HG03342 (cell line): ENCODE data around the gene GCC1.
"Not testable (repeated sequence)": the region's sequence is repeated elsewhere in the genome, so short reads cannot be mapped to it uniquely, and the experiment has no call there.

Source experiments
- ATAC-seq: cut with Tn5 transposase; IDR thresholded peaks from one replicate; pipeline ENCODE4 v1.9.1; 2021; ENCODE audit warnings: mild to moderate bottlenecking, moderate library complexity; ENCODE audit not compliant: unreplicated experiment

Gene GCC1

GRCh38 chr7:127540461-127540860 lies 44.9 kb downstream of the GCC1 start:
- ATAC-seq: not testable (repeated sequence)

GRCh38 chr7:127539116-127539515 lies 46.3 kb downstream of the GCC1 start:
- no peak for ATAC-seq

GRCh38 chr7:127536741-127537140 lies 48.7 kb downstream of the GCC1 start:
- no peak for ATAC-seq

- ATAC-seq: no peak
Measured at GRCh38 chr7:127536394-127536691, 49.1 kb downstream of the GCC1 start.

- ATAC-seq: no peak
Measured at GRCh38 chr7:127535546-127536393, 49.6 kb downstream of the GCC1 start.

- no peak for ATAC-seq
Measured at GRCh38 chr7:127534636-127535035, 50.8 kb downstream of the GCC1 start.

- ATAC-seq: no peak
Measured at GRCh38 chr7:127532736-127533135, 52.7 kb downstream of the GCC1 start.

- no peak for ATAC-seq
Measured at GRCh38 chr7:127532151-127532550, 53.2 kb downstream of the GCC1 start.
